ENCODE data around the gene ADAMTS12. TPM values are rescaled to one million over a fixed set of nuclear protein-coding genes. Genes with fewer than 3 reads are reported as not detected.

Gene ADAMTS12
- polyA plus RNA-seq, 1 of the 3 experiments (the other 2 are of a cell fraction) = 2.5 TPM

GRCh38 chr5:33679791-33680190, 212.0 kb downstream of the ADAMTS12 start (continued):
- TF ChIP-seq REST (IDR thresholded peaks at IDR 0.05; ENCODE audit: low read depth, low read length) (no peak), RCOR1 (IDR thresholded peaks at IDR 0.05; ENCODE audit: low read length) (no peak), EZH2phosphoT487 (IDR thresholded peaks at IDR 0.05; ENCODE audit: borderline replicate concordance, low read depth) (no peak)

- H3K79me2 ChIP-seq (ENCODE audit: insufficient read depth) = no peaks in the 10 kb centered on the region
- H3K27ac ChIP-seq (ENCODE audit: low read depth in 2 of 2, low read length in 1 of 2) = no peak overlapping the region
- POLR2A ChIA-PET = no interaction called here
- H3K27me3 ChIP-seq (ENCODE audit: insufficient read depth) = no peaks in the 10 kb centered on the region
- H3K4me2 ChIP-seq = no peak overlapping the region
- H2AFZ ChIP-seq (ENCODE audit: low read depth) = no peak overlapping the region
- no peaks in the 10 kb centered on the region for H3K36me3 ChIP-seq (replicated peaks in 1 of 2; ENCODE audit: control insufficient read depth in 1 of 2, insufficient read depth in 2 of 2, low read length in 1 of 2)
- DNase-seq = no peak
- H3K9me3 ChIP-seq = no peaks in the 10 kb centered on the region
- WGBS (ENCODE audit: low lambda C conversion rate) = 22% methylated on average over 3 of the region's 3 CpGs
- CTCF ChIA-PET = no interaction called here
- H3K4me1 ChIP-seq (ENCODE audit: control insufficient read depth in 1 of 2, insufficient read depth in 2 of 2, low read depth in 1 of 2, low read length in 1 of 2) = no peaks in the 10 kb centered on the region; a peak in 1 of 4 replicates
- H3F3A ChIP-seq (replicated peaks; ENCODE audit: insufficient read depth) = no peaks in the 10 kb centered on the region
- no peaks in the 10 kb centered on the region for H4K20me1 ChIP-seq (ENCODE audit: insufficient read depth)
- TF ChIP-seq POLR2AphosphoS5 (IDR thresholded peaks at IDR 0.05; ENCODE audit: low read depth, low read length) (no peak), TAF1 (IDR thresholded peaks at IDR 0.05; ENCODE audit: borderline replicate concordance, low read depth, low read length) (no peak), ELF1 (IDR thresholded peaks at IDR 0.05) (no peak), EP300 (IDR thresholded peaks at IDR 0.05; ENCODE audit: borderline replicate concordance in 1 of 2, low read depth in 1 of 2, low read length in 1 of 2) (no peak), RXRA (IDR thresholded peaks at IDR 0.05; ENCODE audit: borderline replicate concordance, low read depth) (no peak), TCF12 (IDR thresholded peaks at IDR 0.05) (no peak), MXI1 (IDR thresholded peaks at IDR 0.05; ENCODE audit: low read depth, low read length) (no peak), USF1 (IDR thresholded peaks at IDR 0.05; ENCODE audit: borderline replicate concordance, low read depth) (no peak), FOSL2 (IDR thresholded peaks at IDR 0.05; ENCODE audit: borderline replicate concordance, low read depth) (no peak), RFX5 (IDR thresholded peaks at IDR 0.05; ENCODE audit: low read length) (no peak), PBX3 (IDR thresholded peaks at IDR 0.05) (no peak)
- H3K9ac ChIP-seq = no peak overlapping the region
- no peaks in the 10 kb centered on the region for H3K9me2 ChIP-seq
- H3K4me3 ChIP-seq (ENCODE audit: low read depth in 2 of 2, low read length in 1 of 2) = no peak overlapping the region
Measured at GRCh38 chr5:33675958-33676464, 215.8 kb downstream of the ADAMTS12 start.

Data from SK-N-SH (cell line).